Stimulated activated CD4-positive, alpha-beta T cell treated with anti-CD3 and anti-CD28 coated beads, TNF-alpha, amount 100 ng/mL, for 1 hour (primary cell): ENCODE results near the gene ACOT8.
"Not testable (repeated sequence)": the region's sequence is repeated elsewhere in the genome, so short reads cannot be mapped to it uniquely, and the experiment has no call there.

Source experiments
- DNase-seq, 3 donors: peaks; one replicate each; pipeline ENCODE4 v3.0.0-alpha.2; 2020; ENCODE audit warnings: low read depth in 3 of 3, low spot score in 1 of 3

The ACOT8 gene

GRCh38 chr20:45797955-45798354 lies 59.2 kb downstream of the ACOT8 start:
- not testable (repeated sequence) for DNase-seq

DNA sequence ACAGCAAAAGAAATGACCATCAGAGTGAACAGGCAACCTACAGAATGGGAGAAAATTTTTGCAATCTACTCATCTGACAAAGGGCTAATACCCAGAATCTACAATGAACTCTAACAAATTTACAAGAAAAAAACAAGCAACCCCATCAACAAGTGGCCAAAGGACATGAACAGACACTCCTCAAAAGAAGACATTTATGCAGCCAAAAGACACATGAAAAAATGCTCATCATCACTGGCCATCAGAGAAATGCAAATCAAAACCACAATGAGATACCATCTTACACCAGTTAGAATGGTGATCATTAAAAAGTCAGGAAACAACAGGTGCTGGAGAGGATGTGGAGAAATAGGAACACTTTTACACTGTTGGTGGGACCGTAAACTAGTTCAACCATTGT lies 59.7 kb downstream of the ACOT8 start:
- not testable (repeated sequence) for DNase-seq

- no peak for DNase-seq
Observed at GRCh38 chr20:45796337-45797065, 60.7 kb downstream of the ACOT8 start.

DNA sequence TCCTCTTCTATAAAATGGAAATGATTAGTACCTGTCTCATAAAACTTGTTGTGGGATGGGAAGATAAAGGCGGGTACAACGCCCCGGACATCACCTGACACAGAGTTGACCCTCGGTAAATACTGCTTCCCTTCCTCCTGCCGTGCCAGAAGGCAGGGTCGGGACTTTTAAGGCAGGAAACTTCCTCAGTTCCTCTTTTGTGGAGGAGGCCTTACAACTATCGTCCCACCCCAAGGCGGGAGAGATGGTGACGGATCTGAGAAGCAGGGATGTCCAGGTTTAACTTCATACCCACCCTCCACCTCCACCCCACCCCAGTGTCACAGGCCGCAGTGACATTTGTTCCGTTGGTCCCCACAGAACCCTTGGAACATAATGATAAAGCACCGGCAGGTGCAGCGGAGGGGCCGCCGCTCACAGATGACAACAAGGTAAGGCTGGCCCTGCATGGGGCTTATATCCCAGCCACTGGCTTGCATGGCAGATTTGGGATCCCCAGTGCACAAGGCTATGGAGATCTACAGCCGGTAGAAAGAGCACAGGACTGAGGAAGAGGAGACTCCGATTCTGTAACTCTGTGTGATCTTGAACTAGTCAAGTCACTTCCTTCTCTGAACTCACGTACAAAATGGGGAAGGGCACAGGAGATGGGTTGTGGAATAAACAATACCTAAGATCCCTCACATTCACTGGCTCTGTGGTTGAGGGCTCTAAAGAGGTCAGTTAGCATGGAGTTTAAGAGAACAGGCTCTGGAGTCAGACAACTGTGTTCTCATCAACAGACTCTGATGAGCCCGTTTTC lies 64.7 kb downstream of the ACOT8 start:
- DNase-seq, result no peak
